Measurements from ENCODE around the gene RASGRF1. TPM values are rescaled to one million over a fixed set of nuclear protein-coding genes. Genes with fewer than 3 reads are reported as not detected.

The RASGRF1 gene
- total RNA-seq, 1 experiment from 2014 or later = 0.59 TPM

GRCh38 chr15:79032656-79033055, 57.9 kb downstream of the RASGRF1 start:
- no peak for ATAC-seq
- ChIA-PET CTCF (interaction anchor here (1.0 kb wide), 1 partner anchor 152 kb away, joined by 7 read pairs; no protein-coding TSS in a partner anchor), POLR2A (no interaction called here)
- no peak for TF ChIP-seq POLR2AphosphoS5 (IDR thresholded peaks at IDR 0.05; ENCODE audit: low read depth, low read length)
- TF ChIP-seq TCF7L2 (IDR thresholded peaks at IDR 0.05; ENCODE audit: low read depth, low read length) = no peak
- no peak for TF ChIP-seq REST (IDR thresholded peaks at IDR 0.05; ENCODE audit: insufficient read depth in 1 of 2, low read depth in 2 of 2, low read length in 1 of 2)
- no peak for TF ChIP-seq SIN3A (IDR thresholded peaks at IDR 0.05; ENCODE audit: borderline replicate concordance, insufficient read depth, low read depth, low read length)
- H3K4me1 ChIP-seq (ENCODE audit: control insufficient read depth, insufficient read depth, low read length) = no peaks in the 10 kb centered on the region
- intact Hi-C loops (cut with micrococcal nuclease; ENCODE audit: unreplicated experiment) (no loop called here), in situ Hi-C loops (cut with HindIII; ENCODE audit: low pct_unique_long_range_greater_than_20kb, low sequenced_read_pairs) (no loop called here)
- no peaks in the 10 kb centered on the region for H3K36me3 ChIP-seq (ENCODE audit: control insufficient read depth, insufficient read depth, low read length)
- H3K27me3 ChIP-seq (ENCODE audit: control insufficient read depth, insufficient read depth, low read length) = no peaks in the 10 kb centered on the region
- DNase-seq (ENCODE audit: low read depth, low spot score) = no peak
- no peak overlapping the region for H3K27ac ChIP-seq (ENCODE audit: low read length)
- no peaks in the 10 kb centered on the region for H3K9me3 ChIP-seq (ENCODE audit: control insufficient read depth, insufficient read depth, low read depth, low read length)
- BruUV-seq (replicated peaks) = no TSS peak
- H3K4me3 ChIP-seq (ENCODE audit: low read depth in 2 of 2, low read length in 2 of 2) = no peak overlapping the region

- ChIA-PET CTCF (interaction anchor here (1.0 kb wide), 1 partner anchor 153 kb away, joined by 7 read pairs; no protein-coding TSS in a partner anchor), POLR2A (no interaction called here)
- no peaks in the 10 kb centered on the region for H3K4me1 ChIP-seq (ENCODE audit: control insufficient read depth, insufficient read depth, low read length)
- no peaks in the 10 kb centered on the region for H3K36me3 ChIP-seq (ENCODE audit: control insufficient read depth, insufficient read depth, low read length)
- no peaks in the 10 kb centered on the region for H3K9me3 ChIP-seq (ENCODE audit: control insufficient read depth, insufficient read depth, low read depth, low read length)
- intact Hi-C loops (cut with micrococcal nuclease; ENCODE audit: unreplicated experiment) (no loop called here), in situ Hi-C loops (cut with HindIII; ENCODE audit: low pct_unique_long_range_greater_than_20kb, low sequenced_read_pairs) (no loop called here)
- ATAC-seq (no peak), DNase-seq (ENCODE audit: low read depth, low spot score) (no peak)
- no peak overlapping the region for H3K4me3 ChIP-seq (ENCODE audit: low read depth in 2 of 2, low read length in 2 of 2)
- TF ChIP-seq SIN3A (IDR thresholded peaks at IDR 0.05; ENCODE audit: borderline replicate concordance, insufficient read depth, low read depth, low read length) (no peak), TCF7L2 (IDR thresholded peaks at IDR 0.05; ENCODE audit: low read depth, low read length) (no peak), CTCF (IDR thresholded peaks at IDR 0.05) (no peak), REST (IDR thresholded peaks at IDR 0.05; ENCODE audit: insufficient read depth in 1 of 2, low read depth in 2 of 2, low read length in 1 of 2) (no peak), POLR2AphosphoS5 (IDR thresholded peaks at IDR 0.05; ENCODE audit: low read depth, low read length) (no peak)
- no peak overlapping the region for H3K27ac ChIP-seq (ENCODE audit: low read length)
- no TSS peak for BruUV-seq (replicated peaks)
- H3K27me3 ChIP-seq (ENCODE audit: control insufficient read depth, insufficient read depth, low read length) = no peaks in the 10 kb centered on the region
These were observed 58.8 kb downstream of the RASGRF1 start for GRCh38 chr15:79031821-79032220.

Data from Panc1 (cell line).